ENCODE measurements around the gene KCNQ1.

Gene KCNQ1

GRCh38 chr11:2411446-2412305, 33.1 kb upstream of the KCNQ1 start:
- no peak for DNase-seq (ENCODE audit: extremely low read depth, low read depth)
- no peak for TF ChIP-seq CTCF (IDR thresholded peaks at IDR 0.05; ENCODE audit: low read depth, low read length)

DNA sequence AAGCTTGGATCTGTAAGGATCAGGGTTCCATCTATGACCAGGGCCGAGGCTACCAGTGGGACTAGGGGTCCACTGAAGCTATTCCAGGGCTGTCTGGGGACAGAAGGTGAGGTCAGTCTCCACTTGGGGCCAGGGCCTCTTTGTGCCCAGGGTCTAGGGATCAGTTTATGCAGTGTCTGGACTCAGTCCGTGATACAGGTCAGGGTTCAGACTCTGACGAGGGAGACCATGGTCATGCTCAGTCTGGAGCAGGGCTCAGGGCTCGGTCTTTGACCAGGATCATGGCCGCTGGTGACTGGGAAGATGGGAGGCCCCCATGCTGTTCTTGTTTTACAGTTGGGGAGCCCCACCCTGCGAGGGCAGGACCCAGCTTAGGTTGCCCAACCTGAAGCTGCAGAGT, 32.5 kb upstream of the KCNQ1 start:
- DNase-seq (ENCODE audit: extremely low read depth, low read depth), result no peak
- no peak for TF ChIP-seq CTCF (IDR thresholded peaks at IDR 0.05; ENCODE audit: low read depth, low read length)

- TF ChIP-seq CTCF (IDR thresholded peaks at IDR 0.05; ENCODE audit: low read depth, low read length), result no peak
- no peak for DNase-seq (ENCODE audit: extremely low read depth, low read depth)
Observed at GRCh38 chr11:2413742-2414579, 30.8 kb upstream of the KCNQ1 start.

DNA sequence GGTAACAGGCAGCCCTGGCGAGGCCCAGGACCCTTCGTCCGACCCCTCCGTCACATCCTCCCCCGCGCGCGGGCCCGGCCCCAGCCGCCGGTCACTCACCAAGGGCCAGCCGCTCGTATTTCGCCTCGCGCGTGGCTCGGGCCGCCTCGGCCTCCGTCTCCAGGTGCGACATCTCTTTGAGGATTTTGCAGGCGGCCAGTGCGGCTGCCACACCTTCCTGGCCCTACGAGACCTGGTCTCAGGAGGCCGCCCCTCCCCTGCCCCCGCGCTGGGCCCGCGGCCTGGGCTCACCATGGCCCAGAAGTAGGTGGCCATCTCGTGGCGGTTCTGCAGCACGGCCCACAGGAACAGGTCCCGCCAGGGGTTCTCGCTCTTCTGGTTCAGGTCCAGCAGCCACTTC, 30.2 kb upstream of the KCNQ1 start:
- TF ChIP-seq CTCF (IDR thresholded peaks at IDR 0.05; ENCODE audit: low read depth, low read length), result no peak
- no peak for DNase-seq (ENCODE audit: extremely low read depth, low read depth)

- TF ChIP-seq CTCF (IDR thresholded peaks at IDR 0.05; ENCODE audit: low read depth, low read length), result no peak
- no peak for DNase-seq (ENCODE audit: extremely low read depth, low read depth)
Observed at GRCh38 chr11:2415171-2415570, 29.6 kb upstream of the KCNQ1 start.

DNA sequence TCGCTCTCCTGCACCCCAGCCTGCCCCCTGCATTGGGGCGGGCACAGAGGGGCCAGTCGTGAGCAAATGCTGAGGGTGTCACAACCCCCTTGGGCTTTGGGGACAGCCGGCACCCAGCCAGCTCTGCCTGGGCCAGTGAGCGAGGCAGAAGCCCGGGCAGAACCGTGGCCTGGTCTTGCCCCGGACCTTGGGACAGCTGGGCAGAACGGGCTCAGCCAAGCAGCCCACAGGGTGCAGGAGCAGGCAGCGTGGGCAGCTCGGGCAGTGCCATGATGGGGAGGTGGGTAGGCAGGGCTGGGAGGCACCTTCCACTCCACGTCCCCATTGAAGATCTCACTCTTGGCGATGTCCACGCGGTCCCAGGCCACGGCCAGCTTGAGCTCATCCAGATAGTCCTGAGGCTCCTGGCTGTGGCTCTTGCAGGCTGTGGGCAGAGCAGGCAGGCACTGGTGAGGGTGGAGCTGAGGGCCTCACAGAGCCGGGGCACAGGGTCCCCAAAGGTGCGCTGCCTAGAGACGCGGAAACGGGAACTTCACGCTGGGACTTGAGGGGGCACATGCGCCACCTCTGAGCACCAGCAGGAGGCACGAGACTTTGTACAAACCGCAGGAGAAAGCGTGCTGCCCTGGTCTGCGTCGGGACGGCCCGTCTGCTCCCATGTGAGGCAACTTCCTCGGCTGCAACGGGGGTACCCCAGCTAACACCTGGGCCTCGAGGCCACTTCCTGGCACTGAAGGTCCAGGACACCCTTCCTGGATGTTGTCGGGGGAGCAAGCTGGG, 29.0 kb upstream of the KCNQ1 start:
- TF ChIP-seq CTCF (IDR thresholded peaks at IDR 0.05; ENCODE audit: low read depth, low read length), result no peak; the same call in 1 of the 2 replicates
- no peak for DNase-seq (ENCODE audit: extremely low read depth, low read depth)
